ENCODE measurements around the gene B4GALNT3. TPM values are rescaled to one million over a fixed set of nuclear protein-coding genes. Genes with fewer than 3 reads are reported as not detected.
A peak's percentile ranks its signal among the peaks of the same experiment; 100 is the strongest.

The B4GALNT3 gene
- total RNA-seq, 4 donors from 2014 or later, result 9.1 to 30.3 (median 12.5) TPM

DNA sequence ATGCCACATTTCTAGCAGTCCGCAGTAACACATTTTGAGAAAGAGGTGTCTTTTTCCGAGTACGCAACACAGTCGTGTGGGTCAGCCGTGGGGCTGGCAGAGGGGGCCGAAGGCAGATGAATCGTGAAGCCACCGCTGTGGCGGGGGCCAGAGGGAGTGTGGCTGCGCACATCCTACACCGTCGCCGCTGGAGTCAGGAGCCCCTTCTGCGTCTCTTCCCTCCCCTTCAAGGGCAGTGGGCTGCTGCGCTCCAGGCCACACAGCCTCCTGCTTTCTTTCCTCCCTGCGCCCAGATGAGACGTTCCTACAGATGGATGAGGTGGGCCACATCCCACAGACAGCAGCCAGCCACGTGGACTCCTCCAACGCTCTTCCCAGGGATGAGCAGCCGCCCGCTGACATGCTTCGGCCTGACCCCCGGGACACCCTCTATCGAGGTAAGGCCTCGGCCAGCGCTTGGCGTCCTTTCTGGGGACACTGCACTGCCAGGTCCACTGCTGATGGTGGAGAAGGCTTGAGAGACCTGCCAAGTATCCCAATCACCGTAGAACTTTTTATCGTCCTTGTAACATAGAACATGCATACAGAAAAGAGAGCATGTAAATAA lies 89.8 kb downstream of the B4GALNT3 start:
- no peak for DNase-seq
- Histone ChIP-seq H3K36me3 (no peaks in the 10 kb centered on the region), H3K27me3 (no peaks in the 10 kb centered on the region), H3K9me3 (no peaks in the 10 kb centered on the region), H3K4me3 (no peak overlapping the region), H3K27ac (no peak overlapping the region), H3K4me1 (peaks cover 0 to 14% (median 0%) of the 10 kb centered on the region in 4 donors)
- TF ChIP-seq POLR2A (IDR thresholded peaks at IDR 0.05), result no peak
- TF ChIP-seq, protein P1, sequence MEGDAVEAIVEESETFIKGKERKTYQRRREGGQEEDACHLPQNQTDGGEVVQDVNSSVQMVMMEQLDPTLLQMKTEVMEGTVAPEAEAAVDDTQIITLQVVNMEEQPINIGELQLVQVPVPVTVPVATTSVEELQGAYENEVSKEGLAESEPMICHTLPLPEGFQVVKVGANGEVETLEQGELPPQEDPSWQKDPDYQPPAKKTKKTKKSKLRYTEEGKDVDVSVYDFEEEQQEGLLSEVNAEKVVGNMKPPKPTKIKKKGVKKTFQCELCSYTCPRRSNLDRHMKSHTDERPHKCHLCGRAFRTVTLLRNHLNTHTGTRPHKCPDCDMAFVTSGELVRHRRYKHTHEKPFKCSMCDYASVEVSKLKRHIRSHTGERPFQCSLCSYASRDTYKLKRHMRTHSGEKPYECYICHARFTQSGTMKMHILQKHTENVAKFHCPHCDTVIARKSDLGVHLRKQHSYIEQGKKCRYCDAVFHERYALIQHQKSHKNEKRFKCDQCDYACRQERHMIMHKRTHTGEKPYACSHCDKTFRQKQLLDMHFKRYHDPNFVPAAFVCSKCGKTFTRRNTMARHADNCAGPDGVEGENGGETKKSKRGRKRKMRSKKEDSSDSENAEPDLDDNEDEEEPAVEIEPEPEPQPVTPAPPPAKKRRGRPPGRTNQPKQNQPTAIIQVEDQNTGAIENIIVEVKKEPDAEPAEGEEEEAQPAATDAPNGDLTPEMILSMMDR (IDR thresholded peaks at IDR 0.05), result no peak

- H3K27ac ChIP-seq, result no peak overlapping the region
- H3K36me3 ChIP-seq, result no peaks in the 10 kb centered on the region
- no peaks in the 10 kb centered on the region for H3K27me3 ChIP-seq
- peaks cover 0 to 14% (median 0%) of the 10 kb centered on the region in 4 donors for H3K4me1 ChIP-seq
- no peak for DNase-seq
- TF ChIP-seq, protein P1 (IDR thresholded peaks at IDR 0.05), result no peak
- TF ChIP-seq POLR2A (IDR thresholded peaks at IDR 0.05), result no peak
- H3K9me3 ChIP-seq, result no peaks in the 10 kb centered on the region
- no peak overlapping the region for H3K4me3 ChIP-seq
Observed at GRCh38 chr12:550473-551260, 90.9 kb downstream of the B4GALNT3 start.

DNA sequence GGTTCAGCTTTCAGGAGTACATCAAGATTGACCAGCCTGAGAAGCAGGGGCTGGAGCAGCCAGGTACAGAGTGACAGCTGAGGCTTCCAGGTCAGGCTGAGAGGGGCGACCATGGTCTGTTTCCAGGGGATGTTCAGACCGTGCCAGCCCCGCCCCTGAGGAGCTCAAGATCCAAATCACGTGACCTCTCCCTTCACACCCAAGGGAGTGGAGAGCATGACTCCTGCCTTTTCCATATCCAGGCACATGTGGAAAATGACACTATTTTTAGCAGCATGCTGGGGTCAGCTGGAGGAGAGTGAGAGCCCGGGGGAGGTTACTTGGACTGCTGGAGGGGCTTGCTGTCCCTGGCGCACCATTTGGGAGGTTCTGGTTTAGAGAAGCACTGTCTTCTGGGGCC lies 92.7 kb downstream of the B4GALNT3 start:
- no peak for TF ChIP-seq POLR2A (IDR thresholded peaks at IDR 0.05)

GRCh38 chr12:553216-554000 lies 93.7 kb downstream of the B4GALNT3 start:
- TF ChIP-seq POLR2A (IDR thresholded peaks at IDR 0.05), result no peak
- TF ChIP-seq, protein P1 (IDR thresholded peaks at IDR 0.05), result no peak
- Histone ChIP-seq H3K36me3 (no peaks in the 10 kb centered on the region), H3K9me3 (no peaks in the 10 kb centered on the region), H3K27me3 (no peaks in the 10 kb centered on the region), H3K27ac (peak overlapping the region in 1 of 4 donors; percentile 49), H3K4me3 (peak overlapping the region in 1 of 4 donors; percentile 31), H3K4me1 (peaks cover 0 to 4% (median 0%) of the 10 kb centered on the region in 4 donors)
- peak in 1 of 3 donors; percentile 51 for DNase-seq

More for the DNA sequence above, 92.7 kb downstream of the B4GALNT3 start:
- no peak overlapping the region for H3K27ac ChIP-seq
- no peaks in the 10 kb centered on the region for H3K27me3 ChIP-seq
- DNase-seq, result no peak
- H3K4me1 ChIP-seq, result peaks cover 0 to 4% (median 0%) of the 10 kb centered on the region in 4 donors
- no peaks in the 10 kb centered on the region for H3K9me3 ChIP-seq
- H3K4me3 ChIP-seq, result no peak overlapping the region
- H3K36me3 ChIP-seq, result no peaks in the 10 kb centered on the region

DNA sequence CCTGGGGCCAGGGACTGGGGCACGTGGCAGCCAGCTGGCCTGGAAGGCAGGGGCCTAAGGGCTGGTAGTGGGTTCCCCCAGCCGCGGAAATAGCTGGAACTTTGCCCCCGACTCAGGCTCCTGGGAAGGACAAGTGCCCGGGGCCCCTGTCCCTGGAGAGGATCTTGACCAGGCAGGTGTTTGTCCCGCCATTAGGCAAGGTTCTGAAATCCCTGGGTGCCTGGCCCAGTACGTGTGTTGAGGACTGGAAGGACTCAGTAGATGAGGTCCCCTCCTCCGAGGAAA lies 94.2 kb downstream of the B4GALNT3 start:
- Histone ChIP-seq H3K27me3 (no peaks in the 10 kb centered on the region), H3K9me3 (no peaks in the 10 kb centered on the region), H3K36me3 (no peaks in the 10 kb centered on the region), H3K4me3 (peak overlapping the region in 1 of 4 donors; percentile 31), H3K4me1 (peaks cover 0 to 4% (median 0%) of the 10 kb centered on the region in 4 donors), H3K27ac (peak overlapping the region in 1 of 4 donors; percentile 49)
- TF ChIP-seq POLR2A (IDR thresholded peaks at IDR 0.05), result no peak
- TF ChIP-seq, protein P1 (IDR thresholded peaks at IDR 0.05), result no peak
- no peak for DNase-seq
